IMR-90 (cell line): ENCODE measurements around the gene AIRE. TPM values are rescaled to one million over a fixed set of nuclear protein-coding genes. Genes with fewer than 3 reads are reported as not detected.

Experiments
- ATAC-seq: fragments of 200-7000 bp; cut with Tn5 transposase; 2 replicates; pipeline ENCODE4 v1.9.1; 2020; ENCODE audit warnings: low read depth, mild to moderate bottlenecking, moderate library complexity
- BruUV-seq: library from RNA; stranded (reverse); fragments of 400-500 nt; replicated peaks from 2 replicates; lab custom pipeline; 2021; lab: Mats Ljungman, UMichigan
- CTCF ChIA-PET: fragments of 300-600 bp; formaldehyde crosslinking; extraction: SDS; loops from one replicate; lab custom pipeline; 2021; ENCODE audit warnings: antibody characterized with exemption; lab: Yijun Ruan, JAX
- POLR2A ChIA-PET: fragments of 300-600 bp; sonication (Branson Sonifier 250); formaldehyde crosslinking; loops from one replicate; lab custom pipeline; 2022; ENCODE audit warnings: antibody characterized with exemption; ENCODE audit not compliant: unreplicated experiment; lab: Charles Lee
- DNase-seq: peaks from one replicate; pipeline ENCODE4 v3.0.0; 2013
- H2AFZ ChIP-seq: replicated peaks from 2 replicates; pipeline ENCODE3; 2013; ENCODE audit warnings: low read length, mild to moderate bottlenecking; ENCODE audit not compliant: poor library complexity
- H2AK5ac ChIP-seq: 2 replicates; pipeline ENCODE4 v1.6.1; 2013; ENCODE audit warnings: low read depth, low read length, inconsistent platforms
- H2AK9ac ChIP-seq: replicated peaks from 2 replicates; pipeline ENCODE3; 2013; ENCODE audit warnings: mild to moderate bottlenecking, low read depth, low read length, moderate library complexity; ENCODE audit not compliant: poor library complexity
- H2BK120ac ChIP-seq: 2 replicates; pipeline ENCODE4 v1.6.1; 2013; ENCODE audit warnings: low read depth, low read length, inconsistent platforms
- H2BK15ac ChIP-seq: 3 replicates; pipeline ENCODE4 v1.6.1; 2013; ENCODE audit warnings: low read depth, low read length, inconsistent platforms
- H2BK20ac ChIP-seq: 2 replicates; pipeline ENCODE4 v1.6.1; 2013; ENCODE audit warnings: low read depth, mild to moderate bottlenecking, inconsistent platforms, low read length, moderate library complexity
- H2BK5ac ChIP-seq: 2 replicates; pipeline ENCODE4 v1.6.1; 2013; ENCODE audit warnings: mild to moderate bottlenecking, low read depth, low read length, inconsistent platforms; ENCODE audit not compliant: poor library complexity, severe bottlenecking
- H3K14ac ChIP-seq: replicated peaks from 2 replicates; pipeline ENCODE4 v1.6.1; 2013; ENCODE audit warnings: low read depth, low read length, inconsistent platforms
- H3K18ac ChIP-seq: 2 replicates; pipeline ENCODE4 v1.6.1; 2013; ENCODE audit warnings: low read depth, low read length, control low read depth
- H3K23ac ChIP-seq: 2 replicates; pipeline ENCODE4 v1.6.1; 2013; ENCODE audit warnings: low read depth, low read length, inconsistent platforms
- H3K27ac ChIP-seq: 2 replicates; pipeline ENCODE4 v1.5.1; 2013; ENCODE audit warnings: mild to moderate bottlenecking, control low read depth, low read length; ENCODE audit not compliant: insufficient read depth
- H3K27me3 ChIP-seq: 2 replicates; pipeline ENCODE4 v1.6.1; 2013; ENCODE audit warnings: low read length; ENCODE audit not compliant: control insufficient read depth, insufficient read depth
- H3K36me3 ChIP-seq: 2 replicates; pipeline ENCODE4 v1.6.1; 2013; ENCODE audit warnings: low read length, mixed read lengths; ENCODE audit not compliant: control insufficient read depth, insufficient read depth
- H3K4ac ChIP-seq: 2 replicates; pipeline ENCODE4 v1.6.1; 2013; ENCODE audit warnings: low read depth, low read length, inconsistent platforms
- H3K4me1 ChIP-seq: 2 replicates; pipeline ENCODE4 v1.6.1; 2013; ENCODE audit warnings: low read length, mixed read lengths; ENCODE audit not compliant: control insufficient read depth, insufficient read depth
- H3K4me2 ChIP-seq: 2 replicates; pipeline ENCODE4 v1.6.1; 2013; ENCODE audit warnings: low read depth, mild to moderate bottlenecking, control low read depth, low read length, moderate library complexity
- H3K4me3 ChIP-seq: 2 replicates; pipeline ENCODE4 v1.5.1; 2013; ENCODE audit warnings: low read depth, mild to moderate bottlenecking, control low read depth, low read length, moderate library complexity; ENCODE audit not compliant: insufficient read depth
- H3K56ac ChIP-seq: 2 replicates; pipeline ENCODE4 v1.6.1; 2013; ENCODE audit warnings: low read length, inconsistent platforms; ENCODE audit not compliant: insufficient read depth; ENCODE audit errors: extremely low read depth
- H3K79me1 ChIP-seq, 2 experiments: 2 replicates each; pipeline ENCODE4 v1.6.1; 2013; ENCODE audit warnings: low read length in 2 of 2, inconsistent platforms in 1 of 2, low read depth in 1 of 2
- H3K9ac ChIP-seq: 2 replicates; pipeline ENCODE4 v1.6.1; 2013; ENCODE audit warnings: low read depth, low read length, control low read depth
- H3K9me1 ChIP-seq: 2 replicates; pipeline ENCODE4 v1.6.1; 2013; ENCODE audit warnings: low read length, inconsistent platforms; ENCODE audit not compliant: insufficient read depth
- H3K9me3 ChIP-seq: 2 replicates; pipeline ENCODE4 v1.6.1; 2013; ENCODE audit warnings: low read length; ENCODE audit not compliant: control insufficient read depth, insufficient read depth
- H4K20me1 ChIP-seq: 2 replicates; pipeline ENCODE4 v1.6.1; 2013; ENCODE audit warnings: low read length, inconsistent platforms; ENCODE audit not compliant: insufficient read depth
- H4K5ac ChIP-seq: 2 replicates; pipeline ENCODE4 v1.6.1; 2013; ENCODE audit warnings: mild to moderate bottlenecking, low read depth, low read length, control low read depth
- H4K8ac ChIP-seq, 2 experiments: 2 replicates each; pipeline ENCODE4 v1.6.1; 2013; ENCODE audit warnings: low read depth in 2 of 2, low read length in 2 of 2, control low read depth in 1 of 2, inconsistent platforms in 1 of 2
- H4K91ac ChIP-seq: 2 replicates; pipeline ENCODE4 v1.6.1; 2013; ENCODE audit warnings: low read depth, low read length, inconsistent platforms; ENCODE audit not compliant: insufficient read depth
- BHLHE40 ChIP-seq: fragments of 150-350 bp; IDR thresholded peaks from 2 replicates; pipeline ENCODE4 v1.6.1; 2016; ENCODE audit warnings: mild to moderate bottlenecking, low read depth, low read length
- CEBPB ChIP-seq: IDR thresholded peaks from 2 replicates; pipeline ENCODE4 v1.6.1; 2012; ENCODE audit warnings: low read depth, low read length, improper control_type of control experiment
- CHD1 ChIP-seq: IDR thresholded peaks from 2 replicates; pipeline ENCODE4 v1.6.1; 2012; ENCODE audit warnings: low read depth, low read length, improper control_type of control experiment
- CTCF ChIP-seq: conservative IDR thresholded peaks from 2 replicates; pipeline ENCODE4 v1.5.1; 2012; ENCODE audit warnings: mild to moderate bottlenecking, low read depth, low read length, improper control_type of control experiment
- FOS ChIP-seq: fragments of 150-350 bp; IDR thresholded peaks from 2 replicates; pipeline ENCODE4 v1.6.1; 2016; ENCODE audit warnings: low read depth, low read length
- MAFK ChIP-seq: IDR thresholded peaks from 2 replicates; pipeline ENCODE4 v1.6.1; 2012; ENCODE audit warnings: low read depth, low read length, improper control_type of control experiment
- MAZ ChIP-seq: IDR thresholded peaks from 2 replicates; pipeline ENCODE4 v1.6.1; 2012; ENCODE audit warnings: low read depth, mild to moderate bottlenecking, low read length, improper control_type of control experiment, moderate library complexity, borderline replicate concordance
- MXI1 ChIP-seq: IDR thresholded peaks from 2 replicates; pipeline ENCODE4 v1.6.1; 2012; ENCODE audit warnings: low read depth, mild to moderate bottlenecking, low read length, moderate library complexity, borderline replicate concordance
- NFE2L2 ChIP-seq: fragments of 150-350 bp; IDR thresholded peaks from 2 replicates; pipeline ENCODE4 v1.6.1; 2016; ENCODE audit warnings: low read depth, mild to moderate bottlenecking, low read length
- POLR2A ChIP-seq: IDR thresholded peaks from 2 replicates; pipeline ENCODE4 v1.6.1; 2012; ENCODE audit warnings: mild to moderate bottlenecking, low read depth, low read length
- RAD21 ChIP-seq: IDR thresholded peaks from 2 replicates; pipeline ENCODE4 v1.6.1; 2012; ENCODE audit warnings: low read length, improper control_type of control experiment
- RCOR1 ChIP-seq: IDR thresholded peaks from 2 replicates; pipeline ENCODE4 v1.6.1; 2012; ENCODE audit warnings: mild to moderate bottlenecking, low read length, improper control_type of control experiment; ENCODE audit not compliant: insufficient replicate concordance
- RFX5 ChIP-seq: IDR thresholded peaks from 2 replicates; pipeline ENCODE4 v1.8.0; 2012; ENCODE audit warnings: low read depth, mild to moderate bottlenecking, low read length, moderate library complexity
- SMC3 ChIP-seq: fragments of 150-350 bp; IDR thresholded peaks from 2 replicates; pipeline ENCODE4 v1.6.1; 2016; ENCODE audit warnings: low read depth, mild to moderate bottlenecking, antibody characterized with exemption, low read length, moderate library complexity
- WGBS, 2 experiments: methylation state at CpG; one replicate each; pipeline versions ENCODE4 v1.1.5 to v1.1.7; 2013; ENCODE audit warnings: missing lambda C conversion rate in 2 of 2; ENCODE audit not compliant: insufficient read length in 1 of 2; ENCODE audit errors: extremely low coverage in 2 of 2; 5-methylcytosine and 5-hydroxymethylcytosine counted together
- dilution Hi-C: fragments of 300-500 bp; cut with HindIII; formaldehyde crosslinking; loops from one replicate; pipeline ENCODE4 v1.14.3; 2018; ENCODE audit warnings: low sequenced_read_pairs; ENCODE audit not compliant: unreplicated experiment
- in situ Hi-C: fragments of 300-500 bp; cut with MboI; formaldehyde crosslinking; loops from 3 replicates; pipeline ENCODE4 v1.14.3; 2019; ENCODE audit warnings: low sequenced_read_pairs, inconsistent platforms, mixed read lengths
- intact Hi-C: fragments of 100-400 bp; cut with micrococcal nuclease; formaldehyde crosslinking; loops from 2 replicates; pipeline ENCODE4 v1.10.0; 2022
- polyA plus RNA-seq, 3 experiments: library from polyadenylated mRNA; depleted of rRNA; stranded (reverse); fragments of >200 nt; gene quantifications; 2 replicates each; pipeline ENCODE4 v1.2.3, GENCODE V29; 2012; ENCODE audit warnings: low replicate concordance in 1 of 3
- total RNA-seq: library from RNA; depleted of rRNA; stranded (reverse); fragments of >200 nt; gene quantifications from 2 replicates; pipeline ENCODE4 v1.2.3, GENCODE V29; 2012
- TF ChIP-seq, protein P1 (sequence below): fragments of 150-350 bp; IDR thresholded peaks from 2 replicates; pipeline ENCODE4 v1.6.1; 2016; ENCODE audit warnings: low read depth, mild to moderate bottlenecking, low read length, moderate library complexity, borderline replicate concordance
- TF ChIP-seq, protein P2 (sequence below): fragments of 150-350 bp; IDR thresholded peaks from 2 replicates; pipeline ENCODE4 v1.6.1; 2017; ENCODE audit warnings: mild to moderate bottlenecking, antibody characterized with exemption, low read length, low read depth

AIRE gene
- total and polyA plus RNA-seq, 2 of the 4 experiments (the other 2 are of a cell fraction): 0.05 TPM; not detected in 1

- Histone ChIP-seq H3K56ac (no peak overlapping the region), H4K20me1 (no peaks in the 10 kb centered on the region), H2BK15ac (no peak overlapping the region), H3K27ac (no peak overlapping the region), H3K4me1 (peaks cover 4% of the 10 kb centered on the region; the same call in 1 of the 2 replicates), H3K9me1 (no peaks in the 10 kb centered on the region), H3K18ac (no peak overlapping the region), H2BK20ac (no peak overlapping the region), H3K4ac (no peak overlapping the region), H2AK9ac (no peak overlapping the region), H3K4me2 (no peak overlapping the region), H3K36me3 (no peaks in the 10 kb centered on the region), H2AFZ (no peak overlapping the region), H3K4me3 (no peak overlapping the region), H3K79me1 (no peaks in the 10 kb centered on the region), H4K5ac (no peak overlapping the region), H4K8ac (no peak overlapping the region), H3K14ac (no peak overlapping the region), H3K27me3 (peaks cover 36% of the 10 kb centered on the region), H3K9ac (no peak overlapping the region), H3K9me3 (no peaks in the 10 kb centered on the region), H2AK5ac (no peak overlapping the region), H4K91ac (no peak overlapping the region), H2BK120ac (no peak overlapping the region), H3K23ac (no peak overlapping the region), H2BK5ac (no peak overlapping the region)
- WGBS, 2 experiments: 50% methylated on average over 4 of the region's 11 CpGs; no CpG with 5 or more reads in 1 of the 2 experiments
- no peak for ATAC-seq
- in situ Hi-C loops: no loop called here
- intact Hi-C loops: no loop called here
- TF ChIP-seq MAZ (no peak), MXI1 (no peak), CTCF (no peak), RAD21 (no peak), CEBPB (no peak), NFE2L2 (no peak), RFX5 (no peak), SMC3 (no peak), BHLHE40 (no peak), FOS (no peak), RCOR1 (no peak), POLR2A (no peak), CHD1 (no peak), MAFK (no peak)
- TF ChIP-seq, protein P1, sequence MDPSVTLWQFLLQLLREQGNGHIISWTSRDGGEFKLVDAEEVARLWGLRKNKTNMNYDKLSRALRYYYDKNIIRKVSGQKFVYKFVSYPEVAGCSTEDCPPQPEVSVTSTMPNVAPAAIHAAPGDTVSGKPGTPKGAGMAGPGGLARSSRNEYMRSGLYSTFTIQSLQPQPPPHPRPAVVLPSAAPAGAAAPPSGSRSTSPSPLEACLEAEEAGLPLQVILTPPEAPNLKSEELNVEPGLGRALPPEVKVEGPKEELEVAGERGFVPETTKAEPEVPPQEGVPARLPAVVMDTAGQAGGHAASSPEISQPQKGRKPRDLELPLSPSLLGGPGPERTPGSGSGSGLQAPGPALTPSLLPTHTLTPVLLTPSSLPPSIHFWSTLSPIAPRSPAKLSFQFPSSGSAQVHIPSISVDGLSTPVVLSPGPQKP: no peak
- TF ChIP-seq, protein P2, sequence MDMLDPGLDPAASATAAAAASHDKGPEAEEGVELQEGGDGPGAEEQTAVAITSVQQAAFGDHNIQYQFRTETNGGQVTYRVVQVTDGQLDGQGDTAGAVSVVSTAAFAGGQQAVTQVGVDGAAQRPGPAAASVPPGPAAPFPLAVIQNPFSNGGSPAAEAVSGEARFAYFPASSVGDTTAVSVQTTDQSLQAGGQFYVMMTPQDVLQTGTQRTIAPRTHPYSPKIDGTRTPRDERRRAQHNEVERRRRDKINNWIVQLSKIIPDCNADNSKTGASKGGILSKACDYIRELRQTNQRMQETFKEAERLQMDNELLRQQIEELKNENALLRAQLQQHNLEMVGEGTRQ: no peak
- no peak for DNase-seq
- dilution Hi-C loops: no loop called here
- POLR2A ChIA-PET: no interaction called here
- BruUV-seq: no TSS peak
- CTCF ChIA-PET: no interaction called here
Observed at GRCh38 chr21:44283948-44284347, 1.7 kb upstream of the AIRE start.
